Spleen (tissue), 11 donors: ENCODE results near the gene RIOX2. TPM values are rescaled to one million over a fixed set of nuclear protein-coding genes. Genes with fewer than 3 reads are reported as not detected.

Experiments used
- DNase-seq: peaks from one replicate; pipeline ENCODE4 v3.0.0-alpha.2; 2020
- H3K27ac ChIP-seq, 8 donors: fragments of 200-600 bp; sonication (generic) in 7 of 8; 1 replicate in 4 of 8; 2 replicates in 4 of 8; pipeline versions ENCODE4 v1.5.0 to v1.8.0; 2016 to 2021; ENCODE audit warnings: inconsistent platforms in 4 of 8, mild to moderate bottlenecking in 4 of 8, moderate library complexity in 1 of 8
- H3K27me3 ChIP-seq, 7 donors: fragments of 200-600 bp; sonication (generic) in 6 of 7; replicated peaks in 1 of 7; 1 replicate in 4 of 7; 2 replicates in 3 of 7; pipeline versions ENCODE4 v1.5.0 to v1.8.0; 2016 to 2021; ENCODE audit warnings: inconsistent platforms in 3 of 7, mild to moderate bottlenecking in 1 of 7
- H3K36me3 ChIP-seq, 6 donors: fragments of 200-600 bp; sonication (generic) in 5 of 6; 1 replicate in 4 of 6; 2 replicates in 2 of 6; pipeline versions ENCODE4 v1.5.0 to v1.8.0; 2016 to 2021; ENCODE audit warnings: inconsistent platforms in 2 of 6
- H3K4me1 ChIP-seq, 6 donors: fragments of 200-600 bp; sonication (generic) in 5 of 6; 1 replicate in 3 of 6; 2 replicates in 3 of 6; pipeline versions ENCODE4 v1.5.0 to v1.8.0; 2016 to 2021; ENCODE audit warnings: inconsistent platforms in 3 of 6
- H3K4me3 ChIP-seq, 8 donors: fragments of 200-600 bp; sonication (generic) in 7 of 8; 1 replicate in 4 of 8; 2 replicates in 4 of 8; pipeline versions ENCODE4 v1.5.0 to v1.8.0; 2016 to 2021; ENCODE audit warnings: inconsistent platforms in 4 of 8, mild to moderate bottlenecking in 4 of 8, moderate library complexity in 2 of 8
- H3K9me3 ChIP-seq, 8 donors: fragments of 200-600 bp; sonication (generic) in 7 of 8; 1 replicate in 4 of 8; 2 replicates in 4 of 8; pipeline versions ENCODE4 v1.5.0 to v1.8.0; 2016 to 2021; ENCODE audit warnings: inconsistent platforms in 4 of 8
- POLR2A ChIP-seq, 3 donors: fragments of 450-650 bp; IDR thresholded peaks; one replicate each; pipeline ENCODE4 v1.5.1; 2017; ENCODE audit warnings: antibody characterized with exemption in 3 of 3, mild to moderate bottlenecking in 1 of 3
- POLR2AphosphoS5 ChIP-seq, 3 donors: sonication (generic); formaldehyde crosslinking; IDR thresholded peaks; one replicate each; pipeline ENCODE4 v1.5.1; 2017; ENCODE audit warnings: antibody characterized with exemption in 3 of 3
- WGBS, 5 donors: extraction: QIAGEN DNeasy Blood & Tissue Kit in 3 of 5; methylation state at CpG; one replicate each; pipeline versions ENCODE4 v1.1.5 to v1.1.7; 2013 to 2018; 5-methylcytosine and 5-hydroxymethylcytosine counted together
- intact Hi-C: fragments of 100-400 bp; cut with DNase I; formaldehyde crosslinking; loops from one replicate; pipeline ENCODE4 v1.15.0; 2023; ENCODE audit warnings: low total_unique reads
- polyA plus RNA-seq, 3 donors: library from polyadenylated mRNA; stranded (reverse); fragments of 200-250 nt; gene quantifications; one replicate each; pipeline ENCODE4 v1.2.1, GENCODE V29; 2013
- total RNA-seq, 7 donors: library from RNA; depleted of rRNA in 3 of 7; stranded (reverse); fragments of >200 nt in 3 of 7; fragmentation: NEBNext Ultra II Directional in 4 of 7; extraction: Animal tissue kit (Norgen Biotek cat#: 25700) in 4 of 7; gene quantifications; one replicate each; pipeline versions ENCODE4 v1.1.0 to v1.2.1, GENCODE V29; 2016 to 2021
- TF ChIP-seq, protein P1 (sequence below), 11 experiments: fragments of 200-600 bp in 7 of 11; fragments of 450-650 bp in 4 of 11; sonication (generic) in 4 of 11; IDR thresholded peaks in 8 of 11; conservative IDR thresholded peaks in 3 of 11; 1 replicate in 7 of 11; 2 replicates in 4 of 11; pipeline versions ENCODE4 v1.4.0 to v1.8.0; 2016 to 2021; ENCODE audit warnings: antibody characterized with exemption in 11 of 11, inconsistent platforms in 4 of 11, mild to moderate bottlenecking in 1 of 11
- donor health status: healthy with polysubstance abuse.
- donor health status: DM: no; HTN: no; CAD: no; lungs with moderate emphysema.
- donor health status: DM: no; HTN: no; CAD: no.
- donor health status: Bipolar disorder and iron deficiency.
- donor health status: healthy.
- donor health status: DM: no; HTN: no; CAD: no.
- donor health status: DM: yes; HTN: yes; CAD: no.

Gene RIOX2
- total and polyA plus RNA-seq, 10 donors, result 13.5 to 29.7 (median 18.7) TPM

DNA sequence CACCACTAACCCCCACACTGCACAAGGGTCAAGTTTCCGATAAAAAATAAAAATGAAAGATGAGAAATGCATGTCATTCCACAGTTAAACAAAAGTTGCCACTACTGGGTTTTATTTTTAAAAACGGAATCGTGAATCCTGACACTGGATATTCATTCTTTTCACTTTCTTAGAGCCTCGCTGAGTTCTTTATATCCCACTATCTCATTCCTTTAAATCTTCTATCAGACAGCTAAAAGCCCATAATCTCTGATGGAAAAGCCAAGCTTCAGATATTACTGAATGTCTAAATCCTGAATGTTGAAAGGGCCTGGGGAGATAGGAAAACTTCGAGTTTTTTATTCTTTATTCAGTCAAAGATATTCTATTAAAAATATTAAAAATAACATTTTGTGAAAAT lies 11.7 kb downstream of the RIOX2 start:
- TF ChIP-seq, protein P1, sequence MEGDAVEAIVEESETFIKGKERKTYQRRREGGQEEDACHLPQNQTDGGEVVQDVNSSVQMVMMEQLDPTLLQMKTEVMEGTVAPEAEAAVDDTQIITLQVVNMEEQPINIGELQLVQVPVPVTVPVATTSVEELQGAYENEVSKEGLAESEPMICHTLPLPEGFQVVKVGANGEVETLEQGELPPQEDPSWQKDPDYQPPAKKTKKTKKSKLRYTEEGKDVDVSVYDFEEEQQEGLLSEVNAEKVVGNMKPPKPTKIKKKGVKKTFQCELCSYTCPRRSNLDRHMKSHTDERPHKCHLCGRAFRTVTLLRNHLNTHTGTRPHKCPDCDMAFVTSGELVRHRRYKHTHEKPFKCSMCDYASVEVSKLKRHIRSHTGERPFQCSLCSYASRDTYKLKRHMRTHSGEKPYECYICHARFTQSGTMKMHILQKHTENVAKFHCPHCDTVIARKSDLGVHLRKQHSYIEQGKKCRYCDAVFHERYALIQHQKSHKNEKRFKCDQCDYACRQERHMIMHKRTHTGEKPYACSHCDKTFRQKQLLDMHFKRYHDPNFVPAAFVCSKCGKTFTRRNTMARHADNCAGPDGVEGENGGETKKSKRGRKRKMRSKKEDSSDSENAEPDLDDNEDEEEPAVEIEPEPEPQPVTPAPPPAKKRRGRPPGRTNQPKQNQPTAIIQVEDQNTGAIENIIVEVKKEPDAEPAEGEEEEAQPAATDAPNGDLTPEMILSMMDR (IDR thresholded peaks at IDR 0.05 in 8 of 11, conservative IDR thresholded peaks at IDR 0.05 in 3 of 11), result no peak
- no peak for TF ChIP-seq POLR2AphosphoS5 (IDR thresholded peaks at IDR 0.05)
- no peak for DNase-seq
- no peak overlapping the region for H3K4me3 ChIP-seq
- no peak overlapping the region for H3K27ac ChIP-seq
- intact Hi-C loops, result no loop called here
- whole genome bisulfite sequencing, 5 donors, result 88 to 92% (median 91%) methylated on average over 5 of the region's 5 CpGs
- H3K4me1 ChIP-seq, result peaks cover 0 to 7% (median 0%) of the 10 kb centered on the region in 6 donors
- no peaks in the 10 kb centered on the region for H3K9me3 ChIP-seq
- no peaks in the 10 kb centered on the region for H3K27me3 ChIP-seq
- H3K36me3 ChIP-seq, result peaks cover 0 to 94% (median 32%) of the 10 kb centered on the region in 6 donors

DNA sequence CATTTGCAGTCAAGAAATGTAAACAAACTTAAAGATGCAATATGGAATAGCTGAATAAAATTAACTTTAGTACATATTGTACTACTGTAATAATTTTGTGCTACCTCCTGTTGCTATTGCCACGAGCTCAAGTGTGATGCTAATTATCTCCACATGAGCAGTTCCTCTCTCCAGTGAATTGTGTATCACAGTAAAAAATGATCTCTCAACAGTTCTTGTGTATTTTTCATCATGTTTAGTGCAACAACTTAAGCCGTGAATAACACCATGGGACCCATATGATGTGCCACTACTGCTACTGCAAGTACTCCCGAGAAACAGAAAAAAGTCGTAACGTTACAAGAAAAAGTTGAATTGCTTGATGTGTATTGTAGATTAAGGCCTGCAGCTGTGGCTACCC lies 12.4 kb downstream of the RIOX2 start:
- no peak overlapping the region for H3K4me3 ChIP-seq
- no peak overlapping the region for H3K27ac ChIP-seq
- no peaks in the 10 kb centered on the region for H3K27me3 ChIP-seq
- no peak for DNase-seq
- H3K36me3 ChIP-seq, result peaks cover 0 to 88% (median 32%) of the 10 kb centered on the region in 6 donors
- intact Hi-C loops, result no loop called here
- H3K4me1 ChIP-seq, result peaks cover 0 to 5% (median 0%) of the 10 kb centered on the region in 6 donors
- TF ChIP-seq, protein P1 (IDR thresholded peaks at IDR 0.05 in 8 of 11, conservative IDR thresholded peaks at IDR 0.05 in 3 of 11), result no peak
- TF ChIP-seq POLR2AphosphoS5 (IDR thresholded peaks at IDR 0.05) (no peak), POLR2A (IDR thresholded peaks at IDR 0.05) (no peak)
- H3K9me3 ChIP-seq, result no peaks in the 10 kb centered on the region
- WGBS, 5 donors, result 93 to 96% (median 95%) methylated on average over 5 of the region's 5 CpGs

DNA sequence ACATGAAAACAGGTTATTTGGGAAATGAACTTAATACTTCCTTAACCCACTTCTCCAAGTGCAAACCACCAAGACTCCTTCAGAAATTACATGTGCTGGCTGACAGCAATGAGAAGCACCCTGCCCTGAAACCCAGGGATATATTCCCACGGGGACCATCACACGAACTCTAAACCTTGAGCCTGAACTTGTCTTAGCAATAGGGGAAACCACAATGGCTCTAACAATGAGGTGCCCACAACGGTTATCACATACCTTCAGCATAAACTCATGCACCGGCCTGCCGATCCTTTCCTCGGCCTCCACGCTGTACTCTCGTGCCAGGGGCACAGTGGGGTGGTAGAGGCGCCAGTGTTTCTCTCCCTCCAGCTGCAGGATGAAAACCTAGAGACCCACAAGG lies 13.4 kb downstream of the RIOX2 start:
- no peaks in the 10 kb centered on the region for H3K9me3 ChIP-seq
- no peaks in the 10 kb centered on the region for H3K27me3 ChIP-seq
- intact Hi-C loops, result no loop called here
- WGBS, 5 donors, result 89 to 95% (median 90%) methylated on average over 9 of the region's 9 CpGs
- DNase-seq, result no peak
- H3K27ac ChIP-seq, result no peak overlapping the region
- peaks cover 0 to 10% (median 0%) of the 10 kb centered on the region in 6 donors for H3K4me1 ChIP-seq
- H3K4me3 ChIP-seq, result no peak overlapping the region
- TF ChIP-seq POLR2A (IDR thresholded peaks at IDR 0.05), result no peak
- no peak for TF ChIP-seq POLR2AphosphoS5 (IDR thresholded peaks at IDR 0.05)
- TF ChIP-seq, protein P1 (IDR thresholded peaks at IDR 0.05 in 8 of 11, conservative IDR thresholded peaks at IDR 0.05 in 3 of 11), result no peak
- peaks cover 0 to 91% (median 41%) of the 10 kb centered on the region in 6 donors for H3K36me3 ChIP-seq

DNA sequence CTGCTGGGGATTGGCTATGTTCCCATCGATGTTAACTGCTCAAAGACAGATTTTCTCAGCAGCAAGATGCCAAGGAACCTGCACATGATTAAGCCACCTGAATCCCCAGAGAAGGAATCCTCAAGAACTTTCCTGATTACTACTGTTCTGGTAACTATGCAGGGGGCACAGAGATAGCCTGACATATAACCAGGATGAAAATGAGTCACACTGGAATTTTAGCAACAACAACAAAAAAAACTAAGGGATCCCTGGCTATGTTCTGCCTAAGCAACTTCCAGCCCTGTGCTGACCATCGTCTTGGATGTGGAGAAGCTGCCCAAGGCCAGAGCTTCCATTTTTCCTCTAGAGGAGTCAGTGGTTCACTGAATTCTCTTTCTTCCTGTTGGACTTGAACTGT lies 13.8 kb downstream of the RIOX2 start:
- Histone ChIP-seq H3K4me1 (peaks cover 0 to 10% (median 0%) of the 10 kb centered on the region in 6 donors), H3K4me3 (no peak overlapping the region), H3K36me3 (peaks cover 0 to 91% (median 44%) of the 10 kb centered on the region in 6 donors), H3K9me3 (no peaks in the 10 kb centered on the region), H3K27ac (no peak overlapping the region), H3K27me3 (no peaks in the 10 kb centered on the region)
- DNase-seq, result no peak
- TF ChIP-seq POLR2AphosphoS5 (IDR thresholded peaks at IDR 0.05), result no peak
- TF ChIP-seq, protein P1 (IDR thresholded peaks at IDR 0.05 in 8 of 11, conservative IDR thresholded peaks at IDR 0.05 in 3 of 11), result no peak
- no peak for TF ChIP-seq POLR2A (IDR thresholded peaks at IDR 0.05)
- intact Hi-C loops, result no loop called here
- WGBS, 5 donors, result 88 to 98% (median 96%) methylated on average over 2 of the region's 2 CpGs
